Astrocyte (in vitro differentiated cells and primary cell): ENCODE results near the gene RAB11FIP3. TPM values are rescaled to one million over a fixed set of nuclear protein-coding genes. Genes with fewer than 3 reads are reported as not detected.

Experiments
- DNase-seq: peaks from one replicate; pipeline ENCODE4 v3.0.0-alpha.2; 2010; ENCODE audit warnings: low read depth
- FAIRE-seq: peaks from 2 replicates; lab custom pipeline; 2011; peaks lifted over from hg19 to GRCh38; lab: Jason Lieb, UNC
- H2AFZ ChIP-seq: 2 replicates; pipeline ENCODE4 v1.6.0; 2012; ENCODE audit warnings: low read depth, low read length, inconsistent platforms
- H3K27ac ChIP-seq: 2 replicates; pipeline ENCODE4 v1.5.1; 2011; ENCODE audit warnings: low read depth, low read length, inconsistent platforms
- H3K27me3 ChIP-seq: 2 replicates; pipeline ENCODE4 v1.6.0; 2011; ENCODE audit warnings: low read length, inconsistent platforms; ENCODE audit not compliant: insufficient read depth
- H3K36me3 ChIP-seq: 2 replicates; pipeline ENCODE4 v1.5.1; 2011; ENCODE audit warnings: low read length, inconsistent platforms; ENCODE audit not compliant: insufficient read depth
- H3K4me1 ChIP-seq: 2 replicates; pipeline ENCODE4 v1.5.1; 2011; ENCODE audit warnings: low read length, inconsistent platforms; ENCODE audit not compliant: insufficient read depth
- H3K4me2 ChIP-seq: 2 replicates; pipeline ENCODE4 v1.6.0; 2012; ENCODE audit warnings: low read length, inconsistent platforms
- H3K4me3 ChIP-seq: 2 replicates; pipeline ENCODE4 v1.5.1; 2011; ENCODE audit warnings: low read depth, mild to moderate bottlenecking, low read length, inconsistent platforms; ENCODE audit not compliant: insufficient read depth
- H3K79me2 ChIP-seq: 2 replicates; pipeline ENCODE4 v1.6.0; 2012; ENCODE audit warnings: mild to moderate bottlenecking, low read length, inconsistent platforms; ENCODE audit not compliant: insufficient read depth
- H3K9ac ChIP-seq: 2 replicates; pipeline ENCODE4 v1.6.0; 2012; ENCODE audit warnings: mild to moderate bottlenecking, low read length, inconsistent platforms
- H3K9me3 ChIP-seq: 2 replicates; pipeline ENCODE4 v1.5.1; 2012; ENCODE audit warnings: low read depth, mild to moderate bottlenecking, low read length, inconsistent platforms; ENCODE audit not compliant: insufficient read depth
- H4K20me1 ChIP-seq: 2 replicates; pipeline ENCODE4 v1.6.0; 2012; ENCODE audit warnings: low read length, inconsistent platforms; ENCODE audit not compliant: insufficient read depth
- H3K27ac Mint-ChIP-seq: one replicate; pipeline ENCODE4 v1.8.0; 2021; ENCODE audit warnings: mild to moderate bottlenecking, mixed read lengths; ENCODE audit not compliant: unreplicated experiment
- H3K27me3 Mint-ChIP-seq: one replicate; pipeline ENCODE4 v1.8.0; 2021; ENCODE audit warnings: low read depth, mixed read lengths; ENCODE audit not compliant: unreplicated experiment
- H3K36me3 Mint-ChIP-seq: one replicate; pipeline ENCODE4 v1.8.0; 2021; ENCODE audit warnings: low read depth, mixed read lengths; ENCODE audit not compliant: unreplicated experiment
- H3K4me1 Mint-ChIP-seq: one replicate; pipeline ENCODE4 v1.8.0; 2021; ENCODE audit warnings: low read depth, mixed read lengths; ENCODE audit not compliant: unreplicated experiment
- H3K4me3 Mint-ChIP-seq: one replicate; pipeline ENCODE4 v1.8.0; 2021; ENCODE audit warnings: mild to moderate bottlenecking, moderate library complexity, mixed read lengths; ENCODE audit not compliant: unreplicated experiment
- H3K9me3 Mint-ChIP-seq: one replicate; pipeline ENCODE4 v1.8.0; 2021; ENCODE audit warnings: mild to moderate bottlenecking, mixed read lengths; ENCODE audit not compliant: unreplicated experiment
- CTCF ChIP-seq: IDR thresholded peaks from 2 replicates; pipeline ENCODE4 v1.5.1; 2011; ENCODE audit warnings: low read depth, mild to moderate bottlenecking, inconsistent platforms, low read length, moderate library complexity; ENCODE audit not compliant: insufficient read depth
- EZH2 ChIP-seq: IDR thresholded peaks from 2 replicates; pipeline ENCODE4 v1.6.1; 2012; ENCODE audit warnings: mild to moderate bottlenecking, low read length, inconsistent platforms; ENCODE audit not compliant: insufficient read depth
- total RNA-seq: library from RNA; stranded (reverse); gene quantifications from 2 replicates; pipeline ENCODE4 v1.2.1, GENCODE V29; 2021

RAB11FIP3 gene
- total RNA-seq, 1 donor from 2014 or later, result 21.2 TPM

- H3K79me2 ChIP-seq, result no peaks in the 10 kb centered on the region
- H2AFZ ChIP-seq, result no peak within 1 kb of the TSS
- H3K4me3 Mint-ChIP-seq, result no peak within 1 kb of the TSS
- H3K9ac ChIP-seq, result no peak within 1 kb of the TSS
- no peak within 1 kb of the TSS for H3K4me3 ChIP-seq
- no peaks in the 10 kb centered on the region for H3K36me3 ChIP-seq
- DNase-seq (no peak), FAIRE-seq (no peak)
- no peaks in the 10 kb centered on the region for H4K20me1 ChIP-seq
- H3K27me3 Mint-ChIP-seq, result peaks cover 10% of the 10 kb centered on the region
- no peaks in the 10 kb centered on the region for H3K36me3 Mint-ChIP-seq
- H3K27me3 ChIP-seq, result peaks cover 21% of the 10 kb centered on the region
- H3K4me1 ChIP-seq, result no peaks in the 10 kb centered on the region
- no peak within 1 kb of the TSS for H3K4me2 ChIP-seq
- H3K4me1 Mint-ChIP-seq, result no peaks in the 10 kb centered on the region
- TF ChIP-seq EZH2 (peak; percentile 50), CTCF (no peak)
- no peak within 1 kb of the TSS for H3K27ac ChIP-seq
- no peaks in the 10 kb centered on the region for H3K9me3 ChIP-seq
- no peaks in the 10 kb centered on the region for H3K9me3 Mint-ChIP-seq
- no peak within 1 kb of the TSS for H3K27ac Mint-ChIP-seq
Measured at GRCh38 chr16:560204-560700, 134.8 kb downstream of the RAB11FIP3 start, which contains the start of gene PRR35. PRR35 (plus strand) TSS chr16:560394; CDS start chr16:563295, 2,901 bp downstream.

GRCh38 chr16:560701-561412 is 135.4 kb downstream of the RAB11FIP3 start:
- Histone ChIP-seq H3K36me3 (no peaks in the 10 kb centered on the region), H3K4me1 (no peaks in the 10 kb centered on the region), H3K9me3 (no peaks in the 10 kb centered on the region), H3K4me3 (no peak overlapping the region), H3K4me2 (no peak overlapping the region), H3K27ac (no peak overlapping the region), H4K20me1 (no peaks in the 10 kb centered on the region), H3K27me3 (peaks cover 21% of the 10 kb centered on the region), H3K79me2 (no peaks in the 10 kb centered on the region), H3K9ac (no peak overlapping the region), H2AFZ (no peak overlapping the region)
- Mint-ChIP-seq H3K9me3 (no peaks in the 10 kb centered on the region), H3K27ac (no peak overlapping the region), H3K27me3 (peaks cover 10% of the 10 kb centered on the region), H3K4me1 (no peaks in the 10 kb centered on the region), H3K36me3 (no peaks in the 10 kb centered on the region), H3K4me3 (no peak overlapping the region)
- DNase-seq (no peak), FAIRE-seq (no peak)
- peak; percentile 99 for TF ChIP-seq EZH2
- TF ChIP-seq CTCF, result no peak

GRCh38 chr16:561413-561794 is 136.0 kb downstream of the RAB11FIP3 start:
- no peak overlapping the region for H3K4me3 Mint-ChIP-seq
- H3K27me3 ChIP-seq, result peaks cover 21% of the 10 kb centered on the region
- H3K27me3 Mint-ChIP-seq, result peaks cover 10% of the 10 kb centered on the region
- no peaks in the 10 kb centered on the region for H3K4me1 Mint-ChIP-seq
- H3K27ac Mint-ChIP-seq, result no peak overlapping the region
- peaks cover under 1% of the 10 kb centered on the region for H3K4me1 ChIP-seq
- TF ChIP-seq EZH2, result no peak
- TF ChIP-seq CTCF, result no peak
- H3K79me2 ChIP-seq, result no peaks in the 10 kb centered on the region
- H3K27ac ChIP-seq, result no peak overlapping the region
- H3K9me3 ChIP-seq, result no peaks in the 10 kb centered on the region
- H3K36me3 Mint-ChIP-seq, result no peaks in the 10 kb centered on the region
- H4K20me1 ChIP-seq, result no peaks in the 10 kb centered on the region
- H3K4me2 ChIP-seq, result no peak overlapping the region
- no peak overlapping the region for H2AFZ ChIP-seq
- no peaks in the 10 kb centered on the region for H3K36me3 ChIP-seq
- H3K9me3 Mint-ChIP-seq, result no peaks in the 10 kb centered on the region
- no peak for DNase-seq
- no peak overlapping the region for H3K4me3 ChIP-seq
- H3K9ac ChIP-seq, result no peak overlapping the region
- FAIRE-seq, result no peak
